ENCODE measurements around the gene MIF. TPM values are rescaled to one million over a fixed set of nuclear protein-coding genes. Genes with fewer than 3 reads are reported as not detected.

The MIF gene
- total RNA-seq, 1 experiment from 2014 or later = 1,068 TPM

DNA sequence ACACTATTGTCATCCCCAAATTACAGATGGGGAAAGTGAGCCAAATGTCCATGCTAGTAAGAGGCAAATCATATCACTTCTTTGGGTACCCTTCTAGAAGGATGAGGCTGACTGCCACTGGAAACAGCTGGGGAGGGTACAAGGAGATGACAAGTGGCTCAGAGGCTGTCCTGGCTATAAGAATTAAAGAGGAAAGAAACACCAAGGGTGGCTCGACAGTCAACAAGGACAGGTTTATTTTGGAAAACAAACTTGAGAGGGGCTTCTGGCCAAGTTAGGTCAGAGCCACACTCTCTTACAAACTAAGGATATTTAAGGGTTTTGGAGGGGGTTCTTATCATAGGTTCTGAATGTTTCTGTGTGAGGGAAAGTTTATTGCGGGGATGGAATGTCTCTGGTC lies 2.1 kb upstream of the MIF start:
- Histone ChIP-seq H4K8ac (replicated peaks; ENCODE audit: insufficient read length, low read depth, low read length) (no peak overlapping the region), H4K91ac (ENCODE audit: insufficient read length, low read depth, low read length) (no peak overlapping the region), H2BK12ac (ENCODE audit: insufficient read length, low read depth, low read length) (no peak overlapping the region), H3K56ac (ENCODE audit: insufficient read length, low read depth, low read length) (no peak overlapping the region), H3K14ac (ENCODE audit: insufficient read depth, low read length) (no peak overlapping the region), H3K79me2 (ENCODE audit: insufficient read depth, low read length) (no peaks in the 10 kb centered on the region), H2AFZ (ENCODE audit: low read length) (no peak overlapping the region), H3K23ac (ENCODE audit: insufficient read length, low read depth, low read length) (no peak overlapping the region), H2BK5ac (ENCODE audit: insufficient read length, low read length) (no peak overlapping the region), H2BK120ac (ENCODE audit: low read depth, low read length, poor library complexity, severe bottlenecking) (no peak overlapping the region), H3K4me1 (ENCODE audit: insufficient read depth, low read length) (peaks cover 3% of the 10 kb centered on the region; the same call in 1 of the 2 replicates), H3K79me1 (ENCODE audit: insufficient read depth, low read depth, low read length, poor library complexity, severe bottlenecking) (peaks cover 6% of the 10 kb centered on the region), H4K20me1 (ENCODE audit: control insufficient read depth, insufficient read depth, insufficient read length) (no peaks in the 10 kb centered on the region), H3K27me3 (ENCODE audit: insufficient read depth, low read length) (no peaks in the 10 kb centered on the region; the same call in 1 of the 2 replicates), H2AK5ac (ENCODE audit: insufficient read length, low read length) (no peak overlapping the region), H3K9me3 (ENCODE audit: control insufficient read depth, low read depth, low read length) (no peaks in the 10 kb centered on the region), H4K5ac (ENCODE audit: insufficient read length, low read depth, low read length) (no peak overlapping the region), H2BK20ac (ENCODE audit: low read depth, low read length, poor library complexity, severe bottlenecking) (no peak overlapping the region), H2BK15ac (ENCODE audit: low read depth, low read length) (no peak overlapping the region), H3K4me2 (ENCODE audit: insufficient read depth, insufficient read length, low read length) (no peak overlapping the region), H3K27ac (ENCODE audit: insufficient read length, low read depth, low read length) (no peak overlapping the region), H3T11ph (ENCODE audit: low read length) (no peak overlapping the region), H3K18ac (ENCODE audit: insufficient read length, low read depth, low read length) (no peak overlapping the region), H3K4ac (ENCODE audit: low read depth, low read length) (no peak overlapping the region), H3K9ac (ENCODE audit: extremely low read depth, insufficient read length, low read length) (no peak overlapping the region), H3K23me2 (ENCODE audit: insufficient read length, low read depth, low read length, poor library complexity, severe bottlenecking) (peaks cover 8% of the 10 kb centered on the region)
- Mint-ChIP-seq H3K4me1 (peaks cover 33 to 45% of the 10 kb centered on the region in 2 experiments), H3K4me3 (no peak overlapping the region), H3K9me3 (peaks cover 14 to 18% of the 10 kb centered on the region in 2 experiments), H3K27ac (no peak overlapping the region), H3K27me3 (ENCODE audit: low read depth) (peaks cover 20% of the 10 kb centered on the region), H3K36me3 (ENCODE audit: insufficient read depth in 1 of 3, low read depth in 3 of 3) (peaks cover 26 to 37% (median 29%) of the 10 kb centered on the region in 3 experiments)
- WGBS (ENCODE audit: extremely low coverage, insufficient read length, low lambda C conversion rate) = no CpG with 5 or more reads among the region's 2 CpGs
- no peak for DNase-seq
- TF ChIP-seq CTCF (conservative IDR thresholded peaks at IDR 0.05) = no peak
